GM18870 (cell line): ENCODE measurements around the gene FAM193B.
"Not testable (repeated sequence)": the region's sequence is repeated elsewhere in the genome, so short reads cannot be mapped to it uniquely, and the experiment has no call there.

ENCODE experiments used
- ATAC-seq: cut with Tn5 transposase; IDR thresholded peaks from one replicate; pipeline ENCODE4 v1.9.1; 2021; ENCODE audit warnings: moderate library complexity; ENCODE audit not compliant: unreplicated experiment

Gene FAM193B

GRCh38 chr5:177578316-177578715 is 24.0 kb upstream of the FAM193B start:
- ATAC-seq: no peak

GRCh38 chr5:177576169-177576568 is 21.8 kb upstream of the FAM193B start:
- no peak for ATAC-seq

GRCh38 chr5:177575488-177575887 is 21.1 kb upstream of the FAM193B start:
- no peak for ATAC-seq

- no peak for ATAC-seq
Measured at GRCh38 chr5:177569894-177570293, 15.5 kb upstream of the FAM193B start.

- ATAC-seq: no peak
Measured at GRCh38 chr5:177568326-177568725, 14.0 kb upstream of the FAM193B start.

GRCh38 chr5:177565046-177565445 is 10.7 kb upstream of the FAM193B start:
- no peak for ATAC-seq

- not testable (repeated sequence) for ATAC-seq
Measured at GRCh38 chr5:177559446-177559941, 5.1 kb upstream of the FAM193B start.

GRCh38 chr5:177557796-177558195 is 3.4 kb upstream of the FAM193B start:
- no peak for ATAC-seq

- no peak for ATAC-seq
Measured at GRCh38 chr5:177557041-177557647, 2.8 kb upstream of the FAM193B start.

GRCh38 chr5:177555665-177556064 is 1.3 kb upstream of the FAM193B start:
- no peak for ATAC-seq

- ATAC-seq: no peak
Measured at GRCh38 chr5:177555228-177555627, 865 bp upstream of the FAM193B start.

GRCh38 chr5:177553671-177554429 is 513 bp downstream of the FAM193B start:
- ATAC-seq: peak; percentile 15

- ATAC-seq: no peak
Measured at GRCh38 chr5:177552839-177553455, 1.4 kb downstream of the FAM193B start.

GRCh38 chr5:177550122-177550521 is 4.2 kb downstream of the FAM193B start:
- ATAC-seq: no peak

GRCh38 chr5:177548495-177548894 is 5.9 kb downstream of the FAM193B start:
- no peak for ATAC-seq

- no peak for ATAC-seq
Measured at GRCh38 chr5:177547736-177548135, 6.6 kb downstream of the FAM193B start.

- ATAC-seq: no peak
Measured at GRCh38 chr5:177546258-177546741, 8.1 kb downstream of the FAM193B start.

- ATAC-seq: no peak
Measured at GRCh38 chr5:177545487-177546257, 8.7 kb downstream of the FAM193B start.

- no peak for ATAC-seq
Measured at GRCh38 chr5:177542816-177543465, 11.4 kb downstream of the FAM193B start.

- ATAC-seq: no peak
Measured at GRCh38 chr5:177540438-177540837, 13.9 kb downstream of the FAM193B start.

- ATAC-seq: no peak
Measured at GRCh38 chr5:177539411-177539810, 15.0 kb downstream of the FAM193B start.
